H9 (cell line): Measurements from ENCODE around the gene TMEM126A. TPM values are rescaled to one million over a fixed set of nuclear protein-coding genes. Genes with fewer than 3 reads are reported as not detected.

ENCODE experiments used
- DNase-seq: peaks from one replicate; pipeline ENCODE4 v3.0.0-alpha.2; 2017
- H2AFZ ChIP-seq: one replicate; pipeline ENCODE4 v1.6.1; 2013; ENCODE audit warnings: mild to moderate bottlenecking, low read length, control low read depth, moderate library complexity
- H2AK5ac ChIP-seq: 2 replicates; pipeline ENCODE4 v1.6.1; 2013; ENCODE audit warnings: low read length, control low read depth, mixed read lengths; ENCODE audit not compliant: insufficient read length
- H2BK120ac ChIP-seq: one replicate; pipeline ENCODE4 v1.6.1; 2013; ENCODE audit warnings: low read depth, mild to moderate bottlenecking, low read length, control low read depth, inconsistent platforms; ENCODE audit not compliant: poor library complexity, severe bottlenecking
- H2BK12ac ChIP-seq: 2 replicates; pipeline ENCODE4 v1.6.1; 2013; ENCODE audit warnings: low read length, control low read depth, mixed read lengths, low read depth; ENCODE audit not compliant: insufficient read length
- H2BK15ac ChIP-seq: 2 replicates; pipeline ENCODE4 v1.6.1; 2013; ENCODE audit warnings: low read depth, low read length, control low read depth
- H2BK20ac ChIP-seq: one replicate; pipeline ENCODE4 v1.6.1; 2013; ENCODE audit warnings: low read depth, mild to moderate bottlenecking, low read length, control low read depth, inconsistent platforms; ENCODE audit not compliant: poor library complexity, severe bottlenecking
- H2BK5ac ChIP-seq: 2 replicates; pipeline ENCODE4 v1.6.1; 2013; ENCODE audit warnings: low read length, control low read depth, mixed read lengths; ENCODE audit not compliant: insufficient read length
- H3K14ac ChIP-seq: 2 replicates; pipeline ENCODE4 v1.6.1; 2013; ENCODE audit warnings: low read length, control low read depth; ENCODE audit not compliant: insufficient read depth
- H3K18ac ChIP-seq: 2 replicates; pipeline ENCODE4 v1.6.1; 2013; ENCODE audit warnings: low read depth, mild to moderate bottlenecking, mixed read lengths, low read length, control low read depth; ENCODE audit not compliant: insufficient read length
- H3K23ac ChIP-seq: 2 replicates; pipeline ENCODE4 v1.6.1; 2013; ENCODE audit warnings: low read length, control low read depth, mixed read lengths, low read depth; ENCODE audit not compliant: insufficient read length
- H3K23me2 ChIP-seq: 2 replicates; pipeline ENCODE4 v1.6.1; 2013; ENCODE audit warnings: low read depth, mild to moderate bottlenecking, mixed read lengths, low read length, control low read depth; ENCODE audit not compliant: insufficient read length, poor library complexity, severe bottlenecking
- H3K27ac ChIP-seq: 2 replicates; pipeline ENCODE4 v1.5.1; 2013; ENCODE audit warnings: low read length, control low read depth, mixed read lengths, low read depth; ENCODE audit not compliant: insufficient read length
- H3K27me3 ChIP-seq: 2 replicates; pipeline ENCODE4 v1.6.1; 2013; ENCODE audit warnings: low read length, control low read depth, inconsistent platforms; ENCODE audit not compliant: insufficient read depth
- H3K4ac ChIP-seq: 2 replicates; pipeline ENCODE4 v1.6.1; 2013; ENCODE audit warnings: low read depth, mild to moderate bottlenecking, control low read depth, inconsistent platforms, low read length, moderate library complexity
- H3K4me1 ChIP-seq: 2 replicates; pipeline ENCODE4 v1.6.1; 2013; ENCODE audit warnings: low read length, control low read depth, inconsistent platforms; ENCODE audit not compliant: insufficient read depth
- H3K4me2 ChIP-seq: 2 replicates; pipeline ENCODE4 v1.6.1; 2013; ENCODE audit warnings: low read length, control low read depth, mixed read lengths; ENCODE audit not compliant: insufficient read length, insufficient read depth
- H3K56ac ChIP-seq: 2 replicates; pipeline ENCODE4 v1.6.1; 2013; ENCODE audit warnings: low read depth, mild to moderate bottlenecking, mixed read lengths, low read length, control low read depth; ENCODE audit not compliant: insufficient read length
- H3K79me1 ChIP-seq: 2 replicates; pipeline ENCODE4 v1.6.1; 2013; ENCODE audit warnings: low read depth, mild to moderate bottlenecking, moderate library complexity, low read length, control low read depth, inconsistent platforms; ENCODE audit not compliant: insufficient read depth, poor library complexity, severe bottlenecking
- H3K79me2 ChIP-seq: 2 replicates; pipeline ENCODE4 v1.6.1; 2013; ENCODE audit warnings: low read length, control low read depth, inconsistent platforms; ENCODE audit not compliant: insufficient read depth
- H3K9ac ChIP-seq: 2 replicates; pipeline ENCODE4 v1.6.1; 2013; ENCODE audit warnings: low read length, control low read depth, mixed read lengths; ENCODE audit not compliant: insufficient read length; ENCODE audit errors: extremely low read depth
- H3K9me3 ChIP-seq: one replicate; pipeline ENCODE4 v1.6.1; 2013; ENCODE audit warnings: low read depth, low read length, inconsistent platforms; ENCODE audit not compliant: control insufficient read depth
- H3T11ph ChIP-seq: one replicate; pipeline ENCODE4 v1.6.1; 2013; ENCODE audit warnings: mild to moderate bottlenecking, low read length, control low read depth, inconsistent platforms
- H4K20me1 ChIP-seq: one replicate; pipeline ENCODE4 v1.6.1; 2013; ENCODE audit not compliant: control insufficient read depth, insufficient read length, insufficient read depth
- H4K5ac ChIP-seq: 2 replicates; pipeline ENCODE4 v1.6.1; 2013; ENCODE audit warnings: low read depth, mild to moderate bottlenecking, mixed read lengths, low read length, control low read depth; ENCODE audit not compliant: insufficient read length
- H4K8ac ChIP-seq: replicated peaks from 2 replicates; pipeline ENCODE4 v1.6.1; 2013; ENCODE audit warnings: low read length, control low read depth, mixed read lengths, low read depth; ENCODE audit not compliant: insufficient read length
- H4K91ac ChIP-seq: 2 replicates; pipeline ENCODE4 v1.6.1; 2013; ENCODE audit warnings: low read depth, mild to moderate bottlenecking, moderate library complexity, mixed read lengths, low read length, control low read depth; ENCODE audit not compliant: insufficient read length
- H3K27ac Mint-ChIP-seq, 3 experiments: 2 replicates in 2 of 3; 3 replicates in 1 of 3; pipeline ENCODE4 v1.8.0; 2020 to 2021; ENCODE audit warnings: mixed read lengths in 3 of 3, mild to moderate bottlenecking in 1 of 3, moderate library complexity in 1 of 3
- H3K27me3 Mint-ChIP-seq: 2 replicates; pipeline ENCODE4 v1.8.0; 2021; ENCODE audit warnings: low read depth, mild to moderate bottlenecking, moderate library complexity, mixed read lengths
- H3K36me3 Mint-ChIP-seq, 3 experiments: 2 replicates in 2 of 3; 3 replicates in 1 of 3; pipeline ENCODE4 v1.8.0; 2020 to 2021; ENCODE audit warnings: low read depth in 3 of 3, mixed read lengths in 3 of 3; ENCODE audit not compliant: insufficient read depth in 1 of 3
- H3K4me1 Mint-ChIP-seq, 2 experiments: 2 replicates each; pipeline ENCODE4 v1.8.0; 2020; ENCODE audit warnings: mixed read lengths in 2 of 2
- H3K4me3 Mint-ChIP-seq, 2 experiments: 2 replicates in 1 of 2; 3 replicates in 1 of 2; pipeline ENCODE4 v1.8.0; 2020 to 2021; ENCODE audit warnings: mild to moderate bottlenecking in 2 of 2, mixed read lengths in 2 of 2, moderate library complexity in 1 of 2
- H3K9me3 Mint-ChIP-seq, 2 experiments: 2 replicates in 1 of 2; 3 replicates in 1 of 2; pipeline ENCODE4 v1.8.0; 2020; ENCODE audit warnings: mild to moderate bottlenecking in 2 of 2, mixed read lengths in 2 of 2, moderate library complexity in 1 of 2
- CTCF ChIP-seq: fragments of 200-600 bp; sonication (generic); conservative IDR thresholded peaks from 3 replicates; pipeline ENCODE4 v1.8.0; 2021; ENCODE audit warnings: antibody characterized with exemption, mild to moderate bottlenecking
- WGBS: extraction: QIAGEN DNeasy Blood & Tissue Kit; methylation state at CpG from one replicate; pipeline ENCODE4 v1.1.7; 2013; ENCODE audit warnings: missing lambda C conversion rate, low lambda C conversion rate, mixed read lengths; ENCODE audit not compliant: insufficient read length; ENCODE audit errors: extremely low coverage; 5-methylcytosine and 5-hydroxymethylcytosine counted together
- total RNA-seq: library from RNA; stranded (reverse); gene quantifications from 2 replicates; pipeline ENCODE4 v1.2.1, GENCODE V29; 2021

The TMEM126A gene
- total RNA-seq, 1 experiment from 2014 or later: 28.0 TPM

- H3K79me1 ChIP-seq: no peaks in the 10 kb centered on the region
- H3K4me3 Mint-ChIP-seq: no peak overlapping the region
- H3K23me2 ChIP-seq: no peaks in the 10 kb centered on the region
- no peak overlapping the region for H2BK120ac ChIP-seq
- no peaks in the 10 kb centered on the region for H4K20me1 ChIP-seq
- peaks cover 8% of the 10 kb centered on the region for H3K4me1 ChIP-seq
- peaks cover 15% of the 10 kb centered on the region for H3K27me3 Mint-ChIP-seq
- no peak overlapping the region for H3K4me2 ChIP-seq
- no peak overlapping the region for H2AFZ ChIP-seq
- no peak overlapping the region for H4K91ac ChIP-seq
- H2BK12ac ChIP-seq: no peak overlapping the region
- H2BK5ac ChIP-seq: no peak overlapping the region
- no peak overlapping the region for H3K27ac Mint-ChIP-seq
- H3K27me3 ChIP-seq: no peaks in the 10 kb centered on the region; the same call in 1 of the 2 replicates
- DNase-seq: no peak
- no peaks in the 10 kb centered on the region for H3K9me3 ChIP-seq
- H3K18ac ChIP-seq: no peak overlapping the region
- peaks cover 0 to 2% of the 10 kb centered on the region in 2 experiments; a peak in 3 of 5 replicates for H3K9me3 Mint-ChIP-seq
- H3K9ac ChIP-seq: no peak overlapping the region
- no peak overlapping the region for H2AK5ac ChIP-seq
- no peak overlapping the region for H3K23ac ChIP-seq
- no peak overlapping the region for H4K5ac ChIP-seq
- H4K8ac ChIP-seq: no peak overlapping the region
- no peak overlapping the region for H3K14ac ChIP-seq
- H3K36me3 Mint-ChIP-seq: no peaks in the 10 kb centered on the region
- no peak for TF ChIP-seq CTCF
- H3K4me1 Mint-ChIP-seq: peaks cover 10 to 23% of the 10 kb centered on the region in 2 experiments
- H3K56ac ChIP-seq: no peak overlapping the region
- H3K27ac ChIP-seq: no peak overlapping the region
- no peak overlapping the region for H3K4ac ChIP-seq
- no peaks in the 10 kb centered on the region for H3K79me2 ChIP-seq
- WGBS: no CpG with 5 or more reads among the region's 4 CpGs
- no peak overlapping the region for H2BK15ac ChIP-seq
- H3T11ph ChIP-seq: no peak overlapping the region
- H2BK20ac ChIP-seq: no peak overlapping the region
These were observed 31.8 kb downstream of the TMEM126A start for GRCh38 chr11:85679576-85679975.
